GM12875 (cell line): ENCODE measurements around the gene AXL.
A peak's percentile ranks its signal among the peaks of the same experiment; 100 is the strongest.

Experiments used
- H3K4me3 ChIP-seq: one replicate; pipeline ENCODE4 v1.5.1; 2011; ENCODE audit warnings: low read depth, low read length, control low read depth
- TF ChIP-seq, protein P1 (sequence below): IDR thresholded peaks from 2 replicates; pipeline ENCODE4 v1.5.1; 2011; ENCODE audit warnings: low read depth, mild to moderate bottlenecking, control low read depth, inconsistent platforms, low read length, moderate library complexity, borderline replicate concordance; ENCODE audit not compliant: insufficient read depth

Gene AXL

DNA sequence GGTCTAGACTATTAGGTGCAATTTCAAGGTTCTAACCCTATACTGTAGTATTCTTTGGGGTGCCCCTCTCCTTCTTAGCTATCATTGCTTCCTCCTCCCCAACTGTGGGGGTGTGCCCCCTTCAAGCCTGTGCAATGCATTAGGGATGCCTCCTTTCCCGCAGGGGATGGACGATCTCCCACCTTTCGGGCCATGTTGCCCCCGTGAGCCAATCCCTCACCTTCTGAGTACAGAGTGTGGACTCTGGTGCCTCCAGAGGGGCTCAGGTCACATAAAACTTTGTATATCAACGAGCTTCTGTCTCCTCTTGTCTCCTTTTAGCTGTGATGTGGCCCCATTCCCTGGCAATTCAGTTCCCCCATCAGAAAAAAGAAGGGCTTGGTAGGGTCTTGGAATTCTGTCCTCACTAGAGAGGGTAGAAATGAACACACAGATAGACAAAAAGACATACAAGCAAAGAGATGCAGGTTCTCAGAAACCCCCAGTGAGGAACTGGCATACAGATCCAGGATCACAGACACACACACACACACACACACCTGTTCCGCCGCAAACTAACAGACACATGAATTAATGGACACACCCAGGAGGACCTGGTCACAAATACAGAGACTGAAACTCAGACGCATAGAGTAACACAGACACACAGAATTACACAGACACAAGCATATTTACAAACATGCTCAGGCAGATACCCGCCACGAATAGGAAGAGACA, 42.6 kb downstream of the AXL start:
- TF ChIP-seq, protein P1, sequence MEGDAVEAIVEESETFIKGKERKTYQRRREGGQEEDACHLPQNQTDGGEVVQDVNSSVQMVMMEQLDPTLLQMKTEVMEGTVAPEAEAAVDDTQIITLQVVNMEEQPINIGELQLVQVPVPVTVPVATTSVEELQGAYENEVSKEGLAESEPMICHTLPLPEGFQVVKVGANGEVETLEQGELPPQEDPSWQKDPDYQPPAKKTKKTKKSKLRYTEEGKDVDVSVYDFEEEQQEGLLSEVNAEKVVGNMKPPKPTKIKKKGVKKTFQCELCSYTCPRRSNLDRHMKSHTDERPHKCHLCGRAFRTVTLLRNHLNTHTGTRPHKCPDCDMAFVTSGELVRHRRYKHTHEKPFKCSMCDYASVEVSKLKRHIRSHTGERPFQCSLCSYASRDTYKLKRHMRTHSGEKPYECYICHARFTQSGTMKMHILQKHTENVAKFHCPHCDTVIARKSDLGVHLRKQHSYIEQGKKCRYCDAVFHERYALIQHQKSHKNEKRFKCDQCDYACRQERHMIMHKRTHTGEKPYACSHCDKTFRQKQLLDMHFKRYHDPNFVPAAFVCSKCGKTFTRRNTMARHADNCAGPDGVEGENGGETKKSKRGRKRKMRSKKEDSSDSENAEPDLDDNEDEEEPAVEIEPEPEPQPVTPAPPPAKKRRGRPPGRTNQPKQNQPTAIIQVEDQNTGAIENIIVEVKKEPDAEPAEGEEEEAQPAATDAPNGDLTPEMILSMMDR: no peak
- H3K4me3 ChIP-seq: peak overlapping the region; percentile 25

DNA sequence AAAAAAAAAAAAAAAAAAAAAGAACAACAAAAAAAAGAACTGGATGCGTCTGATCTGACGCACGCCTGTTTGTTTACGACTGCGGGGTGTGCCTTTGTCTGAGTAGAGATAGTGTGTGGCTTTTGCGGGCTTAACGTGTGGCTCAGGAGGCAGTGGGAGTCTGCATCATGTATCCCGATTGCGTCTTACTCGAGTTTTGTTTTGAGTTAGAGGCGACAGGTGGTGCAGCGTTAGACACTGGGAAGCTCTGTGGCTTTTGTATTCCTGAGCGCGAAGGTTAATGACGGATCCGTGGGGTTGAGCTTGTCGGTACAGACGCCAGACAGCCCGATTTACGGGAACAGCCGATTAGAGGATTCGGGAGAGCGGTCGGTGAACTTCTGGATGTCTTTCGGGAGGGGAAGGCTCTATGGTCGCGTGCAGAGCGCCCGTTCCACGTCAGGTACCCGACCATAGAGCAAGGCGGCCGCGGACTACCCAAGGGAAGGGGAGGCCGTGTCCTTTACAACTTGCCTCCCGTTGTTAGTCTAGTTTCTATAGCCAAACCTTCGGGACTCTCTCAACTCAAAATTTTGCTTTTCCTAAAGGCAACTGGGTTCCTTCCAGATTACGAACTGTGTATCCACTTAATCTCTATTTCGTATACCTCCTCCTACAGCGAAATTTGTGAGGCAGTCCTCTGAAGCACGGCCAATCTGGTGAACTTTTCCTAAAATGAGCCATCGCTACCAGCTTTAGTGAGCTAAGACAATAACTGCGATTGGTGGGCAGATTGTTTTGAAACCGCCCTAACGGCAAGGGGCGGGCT, 44.2 kb downstream of the AXL start:
- TF ChIP-seq, protein P1: no peak
- peak overlapping the region; percentile 63 for H3K4me3 ChIP-seq

DNA sequence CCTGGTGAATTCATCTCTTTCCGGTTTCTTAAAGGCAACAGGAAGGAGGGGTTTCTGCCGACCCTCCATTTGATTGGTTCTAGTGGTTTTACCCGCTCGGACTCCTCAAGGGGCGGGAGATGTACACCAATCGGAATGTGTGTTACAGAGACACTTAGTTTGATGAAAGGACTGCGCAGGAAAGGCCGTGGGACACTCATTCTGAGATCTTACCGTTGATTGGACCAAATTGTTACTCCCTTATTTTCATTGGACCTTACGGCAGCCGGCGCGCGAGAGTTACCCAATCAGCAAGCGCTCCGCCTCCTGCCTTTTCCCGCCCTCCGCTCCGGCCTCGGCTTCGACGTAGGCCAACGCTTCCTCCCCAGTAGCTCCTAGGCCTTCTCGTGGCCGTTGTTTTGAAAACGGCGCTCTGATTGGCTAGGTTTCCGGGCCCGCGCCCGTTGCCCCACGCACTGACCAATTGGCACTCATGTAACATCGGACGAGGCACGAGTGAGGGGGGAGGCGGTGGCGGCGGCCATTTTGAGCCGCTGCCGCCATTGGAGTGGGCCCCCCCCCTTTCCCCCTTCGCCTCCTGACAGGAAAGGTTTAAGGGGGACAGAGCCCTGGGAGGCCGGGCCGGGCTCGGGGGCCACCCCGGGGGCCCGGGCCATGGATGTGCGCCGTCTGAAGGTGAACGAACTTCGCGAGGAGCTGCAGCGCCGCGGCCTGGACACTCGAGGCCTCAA, 45.0 kb downstream of the AXL start, which contains the start of gene HNRNPUL1:
HNRNPUL1 (plus strand) TSS at position 523 of the 731 bp plus-strand sequence; CDS start at position 655, 132 bp downstream.
- peak within 1 kb of the TSS; percentile 97 for H3K4me3 ChIP-seq
- TF ChIP-seq, protein P1: peak; percentile 36; the same call in 1 of the 2 replicates

DNA sequence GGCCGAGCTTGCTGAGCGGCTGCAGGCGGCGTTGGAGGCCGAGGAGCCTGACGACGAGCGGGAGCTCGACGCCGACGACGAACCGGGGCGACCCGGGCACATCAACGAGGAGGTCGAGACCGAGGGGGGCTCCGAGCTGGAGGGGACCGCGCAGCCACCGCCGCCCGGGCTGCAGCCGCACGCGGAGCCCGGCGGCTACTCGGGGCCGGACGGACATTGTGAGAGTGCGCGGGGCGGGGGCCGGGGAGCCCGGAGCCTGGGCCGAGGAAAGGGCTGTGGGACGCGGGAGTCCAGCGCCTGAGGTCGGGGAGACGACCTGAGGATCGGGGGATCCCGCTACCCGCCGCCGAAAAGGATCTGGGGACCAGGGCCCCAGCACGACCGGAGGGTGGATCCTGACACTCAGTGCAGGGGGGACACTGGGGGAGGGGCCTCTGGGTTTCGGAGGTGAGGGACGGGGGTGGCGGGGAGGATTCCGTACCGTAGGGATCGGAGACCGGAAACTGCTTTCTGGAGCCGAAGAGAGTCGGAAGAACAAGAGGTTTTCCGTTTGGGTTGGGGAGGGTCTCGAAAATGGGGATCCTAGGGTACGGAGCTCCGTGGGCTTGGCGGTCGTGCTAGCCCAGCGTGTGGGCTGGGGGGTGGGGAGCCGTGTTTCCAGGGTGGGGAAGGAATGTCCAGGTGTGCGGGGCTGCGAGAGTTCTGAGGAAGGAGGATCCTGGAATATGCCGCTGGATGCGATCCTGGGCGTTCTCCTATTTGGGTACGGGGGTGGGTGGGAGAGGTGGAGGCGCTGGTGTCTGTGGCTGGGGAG, 45.8 kb downstream of the AXL start:
- peak overlapping the region; percentile 97 for H3K4me3 ChIP-seq
- TF ChIP-seq, protein P1: no peak

DNA sequence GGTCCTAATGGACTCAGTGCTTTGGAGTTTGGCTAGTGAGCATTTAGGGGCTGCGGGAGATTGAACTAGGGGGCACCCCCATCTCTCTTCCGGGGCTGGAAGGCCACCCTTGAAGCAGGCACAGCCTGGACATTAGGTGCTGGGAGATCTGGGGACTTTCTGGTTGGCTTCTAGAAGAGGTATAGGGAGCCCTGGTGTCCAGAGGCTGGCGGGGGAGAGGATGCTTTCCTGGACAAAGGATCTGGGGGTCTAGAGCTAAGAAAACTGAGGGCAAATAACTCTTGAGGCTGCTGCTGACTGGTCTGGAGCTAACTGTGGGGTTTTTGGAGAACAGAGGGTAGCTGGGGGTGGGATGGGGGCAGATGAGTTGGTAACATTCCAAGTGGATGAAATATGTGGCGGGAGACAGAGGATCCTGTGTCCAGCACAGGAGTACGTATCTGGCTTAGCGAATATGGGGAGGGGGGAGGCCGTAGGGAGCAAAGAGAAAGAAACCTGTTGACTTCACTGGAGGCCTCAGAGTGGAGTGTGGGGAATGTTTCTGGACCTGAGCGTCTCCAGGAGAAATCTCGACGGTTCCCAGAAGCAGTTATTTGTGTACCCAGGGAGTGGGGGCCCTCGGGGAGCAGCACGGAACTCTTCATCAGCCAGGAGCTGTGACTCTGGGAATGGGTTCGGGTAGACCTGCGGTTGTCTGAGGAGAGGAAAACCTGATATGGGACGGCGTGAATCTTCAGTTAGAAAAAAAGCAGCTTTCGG, 46.6 kb downstream of the AXL start:
- TF ChIP-seq, protein P1: no peak
- peak overlapping the region; percentile 97 for H3K4me3 ChIP-seq

DNA sequence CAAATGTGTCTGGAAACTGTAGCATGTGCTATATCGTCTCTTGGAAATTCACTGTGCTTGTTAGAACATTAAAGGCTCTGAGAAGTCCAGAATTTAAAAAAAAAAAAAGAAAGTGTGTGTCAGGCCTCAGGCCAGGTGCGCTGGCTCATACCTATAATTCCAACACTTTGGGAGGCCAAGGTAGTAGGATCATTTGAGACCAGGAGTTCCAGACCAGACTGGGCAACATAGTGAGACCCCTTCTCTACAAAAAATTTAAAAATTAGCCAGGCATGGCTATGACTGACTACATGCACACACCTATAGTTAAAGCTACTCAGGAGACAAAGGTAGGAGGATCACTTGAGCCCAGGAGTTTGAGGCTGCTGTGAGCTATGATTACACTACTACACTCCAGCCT, 50.0 kb downstream of the AXL start:
- TF ChIP-seq, protein P1: no peak
- no peak overlapping the region for H3K4me3 ChIP-seq
